ENCODE results near the gene TMEM179B.
"Not testable (repeated sequence)": the region's sequence is repeated elsewhere in the genome, so short reads cannot be mapped to it uniquely, and the experiment has no call there.

Gene TMEM179B

GRCh38 chr11:62755086-62755615 is 32.1 kb upstream of the TMEM179B start:
- TF ChIP-seq CTCF (IDR thresholded peaks at IDR 0.05; ENCODE audit: extremely low read depth, insufficient read depth, missing control alignments), result no peak
- in situ Hi-C loops (cut with MboI; ENCODE audit: low pct_unique_long_range_greater_than_20kb, low sequenced_read_pairs, unreplicated experiment), result no loop called here
- DNase-seq (ENCODE audit: low spot score), result no peak

GRCh38 chr11:62757846-62758788 is 29.1 kb upstream of the TMEM179B start:
- no peak for TF ChIP-seq CTCF (IDR thresholded peaks at IDR 0.05; ENCODE audit: extremely low read depth, insufficient read depth, missing control alignments)
- in situ Hi-C loops (cut with MboI; ENCODE audit: low pct_unique_long_range_greater_than_20kb, low sequenced_read_pairs, unreplicated experiment), result no loop called here
- DNase-seq (ENCODE audit: low spot score), result no peak

GRCh38 chr11:62760867-62761227 is 26.4 kb upstream of the TMEM179B start:
- in situ Hi-C loops (cut with MboI; ENCODE audit: low pct_unique_long_range_greater_than_20kb, low sequenced_read_pairs, unreplicated experiment); DNase-seq (ENCODE audit: low spot score): not testable (repeated sequence)

- no peak for TF ChIP-seq CTCF (IDR thresholded peaks at IDR 0.05; ENCODE audit: extremely low read depth, insufficient read depth, missing control alignments)
- no peak for DNase-seq (ENCODE audit: low spot score)
- in situ Hi-C loops (cut with MboI; ENCODE audit: low pct_unique_long_range_greater_than_20kb, low sequenced_read_pairs, unreplicated experiment), result no loop called here
Measured at GRCh38 chr11:62770778-62771143, 16.4 kb upstream of the TMEM179B start.

DNA sequence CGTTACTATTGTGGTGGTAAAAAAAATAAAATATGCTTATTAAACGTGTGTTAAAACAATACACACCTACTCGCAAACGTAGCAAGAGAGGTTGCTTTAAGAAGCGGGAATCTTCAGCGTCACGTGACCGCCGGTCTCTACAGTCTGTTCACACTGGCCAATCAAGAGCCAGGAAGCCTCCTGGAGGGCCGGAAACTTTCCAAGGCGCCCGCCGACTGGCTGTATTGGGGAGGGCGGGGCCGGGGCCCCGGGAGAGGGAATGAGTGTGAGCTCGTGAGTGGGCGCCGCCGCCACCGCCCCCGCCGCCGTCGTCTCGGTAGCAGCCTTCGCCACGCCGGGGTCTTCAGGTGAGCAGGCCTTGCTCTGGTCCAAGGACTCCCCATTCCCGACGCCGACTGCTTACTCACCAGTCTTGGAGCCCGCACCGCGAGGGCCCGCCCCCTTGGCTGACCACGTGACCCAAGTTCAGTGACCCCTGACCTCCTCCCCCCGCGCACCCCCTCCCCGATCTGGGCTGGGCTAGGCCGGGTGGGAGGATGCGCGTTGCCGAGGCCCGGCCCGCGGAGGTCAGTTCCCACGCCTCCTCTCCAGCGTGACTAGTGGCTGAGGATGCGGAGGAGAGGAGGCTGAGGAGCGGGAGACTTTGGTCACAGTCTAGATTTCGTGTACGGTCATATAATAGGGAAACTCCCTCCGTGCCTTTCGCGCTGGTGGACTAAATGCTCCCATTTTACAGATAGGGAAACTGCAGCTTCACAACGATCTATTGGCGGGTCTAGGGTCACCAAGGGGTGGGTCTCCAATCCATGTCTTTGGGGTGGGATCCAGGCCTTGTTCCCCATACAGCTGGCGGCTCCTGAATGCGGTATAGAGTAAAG is 15.8 kb upstream of the TMEM179B start, which contains the start of gene TAF6L:
TAF6L (plus strand) TSS at position 253 of the 878 bp plus-strand sequence. CDS start 4,388 bp downstream, outside the sequence.
- in situ Hi-C loops (cut with MboI; ENCODE audit: low pct_unique_long_range_greater_than_20kb, low sequenced_read_pairs, unreplicated experiment), result no loop called here
- no peak for TF ChIP-seq CTCF (IDR thresholded peaks at IDR 0.05; ENCODE audit: extremely low read depth, insufficient read depth, missing control alignments)
- peak; percentile 91 for DNase-seq (ENCODE audit: low spot score)

DNA sequence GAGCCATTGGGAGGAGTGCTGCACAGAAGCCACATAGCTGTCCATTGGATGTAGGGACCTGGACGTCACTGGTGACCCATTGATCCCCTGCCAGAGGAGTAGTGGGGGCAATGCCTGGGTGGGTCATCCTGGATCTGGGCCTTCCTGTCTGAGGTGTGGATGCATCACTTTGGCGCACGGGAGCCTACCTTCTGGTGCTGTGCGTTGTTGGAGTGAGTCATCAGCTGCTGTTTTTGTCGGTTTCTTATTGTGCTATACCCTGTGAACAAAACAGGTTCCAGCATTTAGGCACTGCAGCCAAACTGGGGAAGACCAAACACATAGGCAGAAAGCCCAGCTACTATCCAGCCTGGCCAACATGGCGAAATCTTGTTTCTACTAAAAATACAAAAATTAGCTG is 12.8 kb upstream of the TMEM179B start:
- DNase-seq (ENCODE audit: low spot score), result no peak
- in situ Hi-C loops (cut with MboI; ENCODE audit: low pct_unique_long_range_greater_than_20kb, low sequenced_read_pairs, unreplicated experiment), result no loop called here
- TF ChIP-seq CTCF (IDR thresholded peaks at IDR 0.05; ENCODE audit: extremely low read depth, insufficient read depth, missing control alignments), result no peak

All from GM13977 (cell line).